Measurements from ENCODE around the gene PLSCR3.
"Not testable (repeated sequence)": the region's sequence is repeated elsewhere in the genome, so short reads cannot be mapped to it uniquely, and the experiment has no call there.

PLSCR3 gene

DNA sequence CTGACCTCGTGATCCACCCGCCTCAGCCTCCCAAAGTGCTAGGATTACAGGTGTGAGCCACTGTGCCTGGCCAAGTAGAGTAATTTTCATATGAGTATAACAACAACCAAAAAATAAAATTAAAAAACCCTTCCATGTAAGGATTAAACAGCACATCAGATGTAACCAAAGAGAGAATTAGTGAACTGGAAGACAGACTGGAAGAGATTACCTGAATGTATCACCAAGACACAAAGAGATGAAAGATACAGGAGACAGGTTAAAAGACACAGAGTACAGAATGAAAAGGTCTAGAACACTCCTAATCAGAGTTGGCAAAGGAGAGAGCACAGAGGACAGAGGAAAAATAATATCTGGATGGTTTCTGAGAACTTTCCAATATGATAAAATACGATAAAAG lies 15.2 kb downstream of the PLSCR3 start:
- no peak for DNase-seq

DNA sequence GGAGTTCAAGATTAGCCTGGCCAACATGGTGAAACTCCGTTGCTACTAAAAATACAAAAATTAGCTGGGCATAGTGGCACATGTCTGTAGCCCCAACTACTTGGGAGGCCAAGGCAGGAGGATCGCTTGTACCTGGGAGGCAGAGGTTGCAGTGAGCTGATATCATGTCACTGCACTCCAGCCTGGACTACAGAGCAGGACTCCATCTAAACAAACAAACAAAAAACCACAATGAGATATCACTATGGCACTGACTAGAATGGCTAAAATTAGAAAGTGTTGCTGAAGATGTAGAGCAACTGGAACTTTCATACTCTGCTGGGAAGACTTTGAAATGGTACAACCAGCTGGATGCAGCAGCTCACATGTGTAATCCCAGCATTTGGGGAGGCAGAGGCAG lies 20.0 kb downstream of the PLSCR3 start:
- no peak for DNase-seq

GRCh38 chr17:7370853-7371252 lies 23.5 kb downstream of the PLSCR3 start:
- DNase-seq: no peak

DNA sequence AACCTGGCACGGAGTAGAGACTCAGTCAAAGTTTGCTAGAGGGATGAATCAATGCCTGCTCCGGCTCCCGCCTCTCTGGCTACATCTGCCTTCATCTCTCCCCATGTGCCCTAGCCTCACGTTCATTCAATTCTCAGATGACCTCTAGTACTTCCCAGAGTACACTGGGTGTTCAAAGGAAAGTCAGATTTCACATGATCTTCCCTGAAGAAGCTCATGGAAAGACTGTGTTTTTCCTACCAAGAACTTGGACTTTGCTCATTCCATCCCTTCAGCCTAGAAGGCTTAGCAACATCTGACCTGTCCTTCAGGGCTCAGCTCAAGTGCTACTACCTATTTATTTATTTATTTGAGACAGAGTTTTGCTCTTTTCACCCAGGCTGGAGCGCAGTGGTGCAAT lies 24.5 kb downstream of the PLSCR3 start:
- no peak for DNase-seq

- not testable (repeated sequence) for DNase-seq
These were observed 25.7 kb downstream of the PLSCR3 start for GRCh38 chr17:7368599-7368994.

DNA sequence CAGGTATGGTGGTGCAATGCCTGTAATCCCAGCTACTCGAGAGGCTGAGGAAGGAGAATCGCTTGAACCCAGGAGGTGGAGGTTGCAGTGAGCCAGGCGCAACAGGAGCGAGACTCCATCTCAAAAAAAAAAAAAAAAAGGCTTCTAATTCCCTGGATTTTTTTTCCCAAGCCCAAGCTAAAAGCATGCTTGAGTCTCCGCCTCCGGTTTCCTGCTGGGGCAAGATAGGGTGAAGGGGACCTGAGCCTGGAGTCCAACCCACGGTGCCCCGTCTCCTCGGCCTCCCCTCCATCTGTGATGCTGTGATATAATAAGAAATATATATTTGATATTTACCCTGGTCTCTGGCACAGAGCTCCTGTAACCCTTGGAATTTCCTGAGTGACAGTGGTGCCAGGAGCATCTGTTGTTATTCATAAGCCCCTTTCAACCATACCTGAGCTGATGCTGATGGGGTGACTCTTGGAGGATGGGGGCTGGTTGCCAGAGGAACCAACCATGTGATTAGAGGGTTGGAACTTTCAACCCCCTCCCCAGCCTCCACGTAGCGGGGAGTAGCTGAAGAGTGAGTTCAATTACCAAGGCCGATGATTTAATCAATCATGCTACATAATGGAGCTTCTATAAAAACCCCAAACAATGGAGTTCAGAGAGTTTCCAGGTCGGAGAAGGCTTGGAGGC lies 26.3 kb downstream of the PLSCR3 start:
- no peak for DNase-seq

DNA sequence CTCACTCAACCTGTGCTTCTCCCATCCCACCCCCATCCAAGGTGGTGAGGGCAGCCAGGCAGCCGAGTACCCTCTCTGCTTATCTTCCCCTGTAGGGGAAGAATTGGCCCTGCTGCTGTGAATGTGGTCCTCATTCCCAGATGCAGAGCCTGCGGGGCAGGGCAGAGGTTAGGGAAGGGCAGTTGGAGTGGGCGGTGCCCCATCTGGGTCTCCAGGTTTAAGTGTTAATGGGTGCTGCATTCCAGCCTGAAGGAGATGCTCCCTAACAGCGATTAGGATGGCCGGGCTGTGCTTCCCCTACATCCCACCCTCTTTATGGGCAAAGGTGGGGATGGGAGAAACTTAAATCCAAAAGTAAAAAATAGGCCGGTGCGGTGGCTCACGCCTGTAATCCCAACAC lies 27.2 kb downstream of the PLSCR3 start:
- no peak for DNase-seq

DNA sequence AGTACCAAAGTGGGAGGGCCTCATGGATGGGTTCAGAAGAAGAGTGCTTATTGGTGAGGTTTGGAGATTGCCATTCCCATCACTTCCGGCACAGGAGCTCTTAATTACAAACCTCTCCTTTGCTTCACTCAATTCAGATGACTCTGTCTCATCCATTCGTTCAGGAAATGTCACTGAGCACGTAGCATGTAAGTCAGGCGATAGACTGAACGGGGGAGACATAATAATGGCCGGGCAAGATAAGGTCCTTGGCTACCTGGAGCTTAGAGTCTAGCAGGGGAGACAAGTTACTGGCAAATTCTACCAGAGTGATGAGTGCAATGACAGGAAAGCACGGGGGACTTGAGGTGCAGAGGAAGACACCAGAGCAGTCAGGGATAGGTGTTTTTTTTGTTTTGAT lies 28.4 kb downstream of the PLSCR3 start:
- not testable (repeated sequence) for DNase-seq

GRCh38 chr17:7363311-7363710 lies 31.0 kb downstream of the PLSCR3 start:
- no peak for DNase-seq

DNA sequence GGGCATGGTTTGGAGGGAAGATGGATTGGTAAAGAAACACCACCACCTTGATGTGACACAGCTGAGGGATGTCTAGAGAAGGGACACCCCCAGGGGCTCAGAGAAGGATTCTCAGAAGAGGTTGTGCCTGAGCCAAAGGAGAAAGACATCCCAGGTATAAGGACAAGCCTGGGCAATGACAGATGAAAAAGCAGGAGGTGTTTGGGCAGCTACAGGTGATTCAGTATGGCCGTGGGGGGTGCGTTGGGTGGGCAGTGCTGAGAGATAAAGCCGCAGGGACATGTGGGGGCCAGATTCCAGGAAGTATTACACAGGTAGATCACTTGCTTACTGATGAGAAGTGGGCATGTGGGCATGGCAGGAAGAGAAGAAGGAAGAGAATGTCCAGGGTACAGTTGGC lies 32.4 kb downstream of the PLSCR3 start:
- no peak for DNase-seq

- no peak for DNase-seq
These were observed 36.9 kb downstream of the PLSCR3 start for GRCh38 chr17:7357381-7357780.

- DNase-seq: no peak
These were observed 37.6 kb downstream of the PLSCR3 start for GRCh38 chr17:7356756-7357155.

DNA sequence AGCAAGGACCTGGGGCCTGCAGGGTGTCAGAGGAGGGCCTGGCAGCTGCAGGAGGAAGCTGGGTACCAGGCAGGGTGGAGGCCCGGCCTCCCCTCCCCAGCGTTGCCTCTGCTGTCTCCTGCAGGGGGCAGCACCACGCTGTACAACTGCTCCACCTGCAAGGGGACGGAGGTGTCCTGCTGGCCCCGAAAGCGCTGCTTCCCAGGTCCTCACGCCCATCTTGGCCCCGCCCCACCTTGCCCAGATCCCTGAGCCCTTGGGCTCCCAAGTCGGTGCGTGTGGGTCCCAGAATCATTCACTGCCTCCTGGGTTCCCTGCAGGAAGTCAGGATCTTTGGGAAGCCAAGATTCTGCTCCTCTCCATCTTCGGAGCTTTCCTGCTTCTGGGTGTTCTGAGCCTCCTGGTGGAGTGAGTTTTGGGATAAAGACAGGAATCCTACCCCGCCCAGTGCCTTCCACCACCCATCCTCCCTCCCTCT lies 38.2 kb downstream of the PLSCR3 start:
- DNase-seq: no peak

GRCh38 chr17:7355573-7355972 lies 38.8 kb downstream of the PLSCR3 start:
- DNase-seq: no peak

DNA sequence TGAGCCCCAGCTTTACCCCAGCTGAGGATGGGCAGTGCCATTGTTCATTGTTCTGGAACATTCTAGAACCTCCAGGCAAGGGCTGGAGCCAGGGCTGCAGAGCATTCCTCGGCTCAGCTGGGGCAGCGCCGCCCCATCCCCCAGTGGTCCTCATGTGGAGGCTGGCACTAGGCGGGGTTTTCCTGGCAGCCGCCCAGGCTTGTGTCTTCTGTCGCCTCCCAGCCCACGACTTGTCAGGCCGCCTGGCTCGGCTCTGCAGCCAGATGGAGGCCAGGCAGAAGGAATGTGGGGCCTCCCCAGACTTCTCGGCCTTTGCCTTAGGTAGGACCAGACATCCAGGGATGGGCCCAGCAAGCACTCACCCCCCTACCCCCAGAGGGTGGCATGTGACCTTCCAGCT lies 39.3 kb downstream of the PLSCR3 start, which contains the start of gene TMEM95:
TSS of gene TMEM95 (plus strand) at position 104 of the 400 bp plus-strand sequence. CDS start at position 153, 49 bp downstream.
- no peak for DNase-seq

GRCh38 chr17:7354262-7354843 lies 40.0 kb downstream of the PLSCR3 start:
- no peak for DNase-seq

DNA sequence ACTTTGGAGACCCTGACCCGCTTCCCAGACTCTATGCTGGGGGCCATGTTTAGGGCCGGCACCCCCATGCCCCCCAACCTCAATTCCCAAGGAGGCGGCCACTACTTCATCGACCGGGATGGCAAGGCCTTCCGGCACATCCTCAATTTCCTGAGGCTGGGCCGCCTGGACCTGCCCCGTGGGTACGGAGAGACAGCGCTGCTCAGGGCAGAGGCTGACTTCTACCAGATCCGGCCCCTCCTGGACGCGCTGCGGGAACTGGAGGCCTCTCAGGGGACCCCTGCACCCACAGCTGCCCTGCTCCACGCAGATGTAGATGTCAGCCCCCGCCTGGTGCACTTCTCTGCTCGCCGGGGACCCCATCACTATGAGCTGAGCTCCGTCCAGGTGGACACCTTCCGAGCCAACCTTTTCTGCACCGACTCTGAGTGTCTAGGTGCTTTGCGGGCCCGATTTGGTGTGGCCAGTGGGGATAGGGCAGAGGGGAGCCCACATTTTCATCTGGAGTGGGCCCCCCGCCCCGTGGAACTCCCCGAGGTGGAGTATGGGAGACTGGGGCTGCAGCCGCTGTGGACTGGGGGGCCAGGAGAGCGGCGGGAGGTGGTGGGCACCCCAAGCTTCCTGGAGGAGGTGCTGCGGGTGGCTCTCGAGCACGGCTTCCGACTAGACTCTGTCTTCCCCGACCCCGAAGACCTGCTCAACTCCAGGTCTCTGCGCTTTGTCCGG lies 41.3 kb downstream of the PLSCR3 start:
- no peak for DNase-seq

DNA sequence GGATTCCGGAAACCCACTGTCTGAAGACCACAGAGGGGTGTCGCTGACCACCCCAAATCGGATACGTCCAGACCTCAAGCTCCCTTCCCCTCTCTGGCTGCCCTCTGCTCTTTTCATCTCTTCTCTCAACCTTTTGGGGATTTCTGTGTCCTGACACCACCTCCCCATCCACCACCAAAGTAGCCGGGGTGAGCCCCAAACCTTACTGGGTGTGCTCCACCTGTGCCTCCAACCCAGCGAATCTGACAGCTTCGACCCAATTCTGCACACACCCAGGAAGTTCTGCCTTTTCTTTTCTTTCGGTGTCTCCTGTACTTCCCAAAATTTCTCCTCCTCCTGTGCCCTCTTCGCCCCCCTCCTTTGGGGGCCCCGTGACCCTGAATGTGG lies 41.8 kb downstream of the PLSCR3 start:
- no peak for DNase-seq

- no peak for DNase-seq
These were observed 42.4 kb downstream of the PLSCR3 start, which contains the start of gene KCTD11 for GRCh38 chr17:7351665-7352502. Gene KCTD11, plus strand, starts transcription at chr17:7352162.

GRCh38 chr17:7348478-7349242 lies 45.7 kb downstream of the PLSCR3 start:
- DNase-seq: no peak

- no peak for DNase-seq
These were observed 46.5 kb downstream of the PLSCR3 start for GRCh38 chr17:7347630-7348477.
